ENCODE measurements around the gene MUC12. TPM values are rescaled to one million over a fixed set of nuclear protein-coding genes. Genes with fewer than 3 reads are reported as not detected.
"Not testable (repeated sequence)": the region's sequence is repeated elsewhere in the genome, so short reads cannot be mapped to it uniquely, and the experiment has no call there.

Gene MUC12
- total and polyA plus RNA-seq, 3 donors from 2014 or later: 3.5 to 6.2 (median 5.3) TPM

GRCh38 chr7:100933734-100934133 is 35.6 kb upstream of the MUC12 start:
- TF ChIP-seq POLR2A (IDR thresholded peaks at IDR 0.05): no peak
- TF ChIP-seq CTCF (IDR thresholded peaks at IDR 0.05): no peak
- intact Hi-C loops (cut with DNase I; ENCODE audit: low total_unique reads): no loop called here
- H3K9me3 ChIP-seq: no peaks in the 10 kb centered on the region
- DNase-seq: no peak
- no peaks in the 10 kb centered on the region for H3K36me3 ChIP-seq (ENCODE audit: low read depth, missing control alignments)
- no peaks in the 10 kb centered on the region for H3K27me3 ChIP-seq
- no peaks in the 10 kb centered on the region for H3K4me1 ChIP-seq
- H3K4me3 ChIP-seq: no peak overlapping the region
- H3K27ac ChIP-seq: no peak overlapping the region
- 75 to 77% methylated on average over 3 to 4 of the region's 4 CpGs for WGBS, 2 donors

- WGBS, 2 donors: 86 to 97% methylated on average over 2 of the region's 2 CpGs
- H3K4me3 ChIP-seq; intact Hi-C loops (cut with DNase I; ENCODE audit: low total_unique reads); H3K27ac ChIP-seq; H3K36me3 ChIP-seq (ENCODE audit: low read depth, missing control alignments); H3K9me3 ChIP-seq; H3K4me1 ChIP-seq; DNase-seq; H3K27me3 ChIP-seq: not testable (repeated sequence)
Measured at GRCh38 chr7:100935381-100935780, 34.0 kb upstream of the MUC12 start.

GRCh38 chr7:100936167-100936566 is 33.2 kb upstream of the MUC12 start:
- 81 to 95% methylated on average over 7 of the region's 7 CpGs for WGBS, 2 donors
- DNase-seq; intact Hi-C loops (cut with DNase I; ENCODE audit: low total_unique reads); H3K36me3 ChIP-seq (ENCODE audit: low read depth, missing control alignments); H3K4me3 ChIP-seq; H3K9me3 ChIP-seq; H3K4me1 ChIP-seq; H3K27ac ChIP-seq; H3K27me3 ChIP-seq: not testable (repeated sequence)

- Histone ChIP-seq H3K36me3 (ENCODE audit: low read depth, missing control alignments) (no peaks in the 10 kb centered on the region), H3K9me3 (no peaks in the 10 kb centered on the region), H3K27me3 (no peaks in the 10 kb centered on the region), H3K27ac (no peak overlapping the region), H3K4me1 (no peaks in the 10 kb centered on the region), H3K4me3 (no peak overlapping the region)
- 78 to 80% methylated on average over 9 of the region's 9 CpGs for WGBS, 2 donors
- DNase-seq: no peak
- TF ChIP-seq POLR2A (IDR thresholded peaks at IDR 0.05): no peak
- no peak for TF ChIP-seq CTCF (IDR thresholded peaks at IDR 0.05)
- intact Hi-C loops (cut with DNase I; ENCODE audit: low total_unique reads): no loop called here
Measured at GRCh38 chr7:100942045-100942774, 27.2 kb upstream of the MUC12 start.

- TF ChIP-seq CTCF (IDR thresholded peaks at IDR 0.05): no peak
- TF ChIP-seq POLR2A (IDR thresholded peaks at IDR 0.05): no peak
- no peaks in the 10 kb centered on the region for H3K36me3 ChIP-seq (ENCODE audit: low read depth, missing control alignments)
- WGBS, 2 donors: 78 to 85% methylated on average over 5 of the region's 5 CpGs
Measured at GRCh38 chr7:100943693-100944092, 25.7 kb upstream of the MUC12 start.

GRCh38 chr7:100944138-100944537 is 25.2 kb upstream of the MUC12 start:
- no peaks in the 10 kb centered on the region for H3K9me3 ChIP-seq
- H3K4me1 ChIP-seq: no peaks in the 10 kb centered on the region
- WGBS, 2 donors: 65 to 90% methylated on average over 4 of the region's 4 CpGs
- TF ChIP-seq CTCF (IDR thresholded peaks at IDR 0.05): no peak
- TF ChIP-seq POLR2A (IDR thresholded peaks at IDR 0.05): no peak
- no peak for DNase-seq
- H3K36me3 ChIP-seq (ENCODE audit: low read depth, missing control alignments): no peaks in the 10 kb centered on the region
- H3K4me3 ChIP-seq: no peak overlapping the region
- H3K27me3 ChIP-seq: no peaks in the 10 kb centered on the region
- H3K27ac ChIP-seq: no peak overlapping the region
- intact Hi-C loops (cut with DNase I; ENCODE audit: low total_unique reads): no loop called here

More at GRCh38 chr7:100943693-100944092, 25.7 kb upstream of the MUC12 start:
- Histone ChIP-seq H3K27ac (no peak overlapping the region), H3K4me3 (no peak overlapping the region), H3K27me3 (no peaks in the 10 kb centered on the region), H3K4me1 (no peaks in the 10 kb centered on the region), H3K9me3 (no peaks in the 10 kb centered on the region)
- DNase-seq: no peak
- intact Hi-C loops (cut with DNase I; ENCODE audit: low total_unique reads): no loop called here
